OCI-LY1 (cell line): ENCODE data around the gene ZCCHC3.

Experiments used
- EZH2 ChIP-seq: fragments of 200-600 bp; sonication (generic), shearing (Covaris generic); IDR thresholded peaks from 2 replicates; pipeline ENCODE4 v1.8.0; 2017; ENCODE audit warnings: borderline replicate concordance, mixed run types, mild to moderate bottlenecking, antibody characterized with exemption, low read length, moderate library complexity, mixed read lengths
- TF ChIP-seq, protein P1 (sequence below): fragments of 200-600 bp; sonication (generic), shearing (Covaris generic); IDR thresholded peaks from 2 replicates; pipeline ENCODE4 v1.5.1; 2017; ENCODE audit warnings: mild to moderate bottlenecking, antibody characterized with exemption, low read length, moderate library complexity, mixed read lengths

DNA sequence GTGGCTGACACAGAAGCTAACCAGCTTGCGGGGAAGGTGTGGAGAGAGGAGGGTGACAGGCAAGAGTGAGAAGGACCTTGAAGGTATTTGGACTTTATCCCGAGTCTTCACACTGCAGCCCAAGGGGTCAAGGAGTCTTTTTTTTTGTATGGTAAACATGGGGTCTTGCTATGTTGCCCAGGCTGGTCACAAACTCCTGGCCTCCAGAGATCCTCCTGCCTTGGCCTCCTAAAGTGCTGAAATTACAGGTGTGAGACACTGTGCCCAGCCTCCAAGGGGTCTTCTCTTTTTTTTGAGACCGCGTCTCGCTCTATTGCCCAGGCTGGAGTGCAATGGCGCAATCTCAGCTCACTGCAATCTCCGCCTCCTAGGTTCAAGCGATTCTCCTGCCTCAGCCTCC, 37.2 kb downstream of the ZCCHC3 start:
- TF ChIP-seq, protein P1, sequence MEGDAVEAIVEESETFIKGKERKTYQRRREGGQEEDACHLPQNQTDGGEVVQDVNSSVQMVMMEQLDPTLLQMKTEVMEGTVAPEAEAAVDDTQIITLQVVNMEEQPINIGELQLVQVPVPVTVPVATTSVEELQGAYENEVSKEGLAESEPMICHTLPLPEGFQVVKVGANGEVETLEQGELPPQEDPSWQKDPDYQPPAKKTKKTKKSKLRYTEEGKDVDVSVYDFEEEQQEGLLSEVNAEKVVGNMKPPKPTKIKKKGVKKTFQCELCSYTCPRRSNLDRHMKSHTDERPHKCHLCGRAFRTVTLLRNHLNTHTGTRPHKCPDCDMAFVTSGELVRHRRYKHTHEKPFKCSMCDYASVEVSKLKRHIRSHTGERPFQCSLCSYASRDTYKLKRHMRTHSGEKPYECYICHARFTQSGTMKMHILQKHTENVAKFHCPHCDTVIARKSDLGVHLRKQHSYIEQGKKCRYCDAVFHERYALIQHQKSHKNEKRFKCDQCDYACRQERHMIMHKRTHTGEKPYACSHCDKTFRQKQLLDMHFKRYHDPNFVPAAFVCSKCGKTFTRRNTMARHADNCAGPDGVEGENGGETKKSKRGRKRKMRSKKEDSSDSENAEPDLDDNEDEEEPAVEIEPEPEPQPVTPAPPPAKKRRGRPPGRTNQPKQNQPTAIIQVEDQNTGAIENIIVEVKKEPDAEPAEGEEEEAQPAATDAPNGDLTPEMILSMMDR, result no peak
- TF ChIP-seq EZH2, result no peak
